Prostate gland (tissue), 2 donors: ENCODE measurements around the gene MFAP4. TPM values are rescaled to one million over a fixed set of nuclear protein-coding genes. Genes with fewer than 3 reads are reported as not detected.

ENCODE experiments used
- DNase-seq: peaks from one replicate; pipeline ENCODE4 v3.0.0-alpha.2; 2019; ENCODE audit warnings: low spot score
- H3K27ac ChIP-seq, 2 donors: fragments of 200-600 bp; sonication (generic); 2 replicates each; pipeline ENCODE4 v1.5.1; 2017 to 2019
- H3K27me3 ChIP-seq: fragments of 200-600 bp; sonication (generic); replicated peaks from 2 replicates; pipeline ENCODE4 v1.5.1; 2019; ENCODE audit not compliant: insufficient read depth
- H3K36me3 ChIP-seq, 2 donors: fragments of 200-600 bp; sonication (generic); 1 replicate in 1 of 2; 2 replicates in 1 of 2; pipeline versions ENCODE4 v1.5.1 to v1.8.1; 2017 to 2019
- H3K4me1 ChIP-seq: fragments of 200-600 bp; sonication (generic); replicated peaks from 2 replicates; pipeline ENCODE4 v1.5.1; 2019
- H3K4me3 ChIP-seq, 2 donors: fragments of 200-600 bp; sonication (generic); 2 replicates each; pipeline ENCODE4 v1.5.1; 2017 to 2019
- H3K9me3 ChIP-seq: fragments of 200-600 bp; sonication (generic); 2 replicates; pipeline ENCODE4 v1.5.1; 2017
- CTCF ChIP-seq, 4 experiments: fragments of 200-600 bp in 2 of 4; fragments of 450-650 bp in 2 of 4; sonication (generic) in 2 of 4; IDR thresholded peaks; 1 replicate in 3 of 4; 2 replicates in 1 of 4; pipeline ENCODE4 v1.5.1; 2016 to 2019; ENCODE audit warnings: antibody characterized with exemption in 4 of 4, mild to moderate bottlenecking in 2 of 4, moderate library complexity in 2 of 4
- POLR2A ChIP-seq: fragments of 450-650 bp; IDR thresholded peaks from one replicate; pipeline ENCODE4 v1.6.1; 2016; ENCODE audit warnings: antibody characterized with exemption, mild to moderate bottlenecking
- POLR2AphosphoS5 ChIP-seq: sonication (generic); formaldehyde crosslinking; IDR thresholded peaks from one replicate; pipeline ENCODE4 v1.6.1; 2017; ENCODE audit warnings: antibody characterized with exemption
- WGBS: methylation state at CpG from one replicate; pipeline ENCODE4 v1.1.5; 2018; 5-methylcytosine and 5-hydroxymethylcytosine counted together
- intact Hi-C: fragments of 100-400 bp; cut with DNase I; formaldehyde crosslinking; loops from one replicate; pipeline ENCODE4 v1.14.2; 2022
- total RNA-seq, 2 donors: library from RNA; depleted of rRNA; stranded (reverse); fragments of >200 nt; gene quantifications; one replicate each; pipeline ENCODE4 v1.1.0, GENCODE V29; 2016

MFAP4 gene
- total RNA-seq, 2 donors from 2014 or later, result 56.1 to 146 TPM

- Histone ChIP-seq H3K4me1 (peaks cover 12% of the 10 kb centered on the region), H3K27ac (peak overlapping the region; percentile 65 to 71), H3K4me3 (no peak overlapping the region), H3K36me3 (no peaks in the 10 kb centered on the region), H3K9me3 (no peaks in the 10 kb centered on the region), H3K27me3 (no peaks in the 10 kb centered on the region)
- intact Hi-C loops, result no loop called here
- DNase-seq, result no peak
- WGBS, result 56% methylated on average over 16 of the region's 19 CpGs
- no peak for TF ChIP-seq POLR2A
- TF ChIP-seq POLR2AphosphoS5, result peak; percentile 50
Measured at GRCh38 chr17:19346351-19347255, 40.4 kb downstream of the MFAP4 start.

- H3K27me3 ChIP-seq, result no peaks in the 10 kb centered on the region
- TF ChIP-seq POLR2AphosphoS5 (no peak), POLR2A (no peak), CTCF (IDR thresholded peaks at IDR 0.05) (no peak)
- no peak for DNase-seq
- H3K4me1 ChIP-seq, result peaks cover 12% of the 10 kb centered on the region
- H3K9me3 ChIP-seq, result no peaks in the 10 kb centered on the region
- H3K36me3 ChIP-seq, result no peaks in the 10 kb centered on the region
- intact Hi-C loops, result no loop called here
- H3K4me3 ChIP-seq, result no peak overlapping the region
- 83% methylated on average over 13 of the region's 13 CpGs for WGBS
- H3K27ac ChIP-seq, result peak overlapping the region; percentile 65 to 71
Measured at GRCh38 chr17:19345486-19346350, 41.3 kb downstream of the MFAP4 start.

GRCh38 chr17:19345067-19345460 is 41.9 kb downstream of the MFAP4 start:
- Histone ChIP-seq H3K4me3 (no peak overlapping the region), H3K27me3 (no peaks in the 10 kb centered on the region), H3K27ac (no peak overlapping the region), H3K9me3 (no peaks in the 10 kb centered on the region), H3K36me3 (no peaks in the 10 kb centered on the region), H3K4me1 (peaks cover 12% of the 10 kb centered on the region)
- no peak for TF ChIP-seq POLR2AphosphoS5
- no peak for TF ChIP-seq CTCF (IDR thresholded peaks at IDR 0.05)
- DNase-seq, result no peak
- intact Hi-C loops, result no loop called here
- WGBS, result 85% methylated on average over 7 of the region's 7 CpGs

GRCh38 chr17:19344311-19345066 is 42.5 kb downstream of the MFAP4 start:
- no peak for TF ChIP-seq CTCF (IDR thresholded peaks at IDR 0.05)
- Histone ChIP-seq H3K4me3 (no peak overlapping the region), H3K27ac (no peak overlapping the region), H3K27me3 (no peaks in the 10 kb centered on the region), H3K36me3 (no peaks in the 10 kb centered on the region), H3K4me1 (peaks cover 12% of the 10 kb centered on the region), H3K9me3 (no peaks in the 10 kb centered on the region)
- 71% methylated on average over 40 of the region's 40 CpGs for WGBS
- intact Hi-C loops, result no loop called here
- no peak for DNase-seq

GRCh38 chr17:19343671-19344151 is 43.3 kb downstream of the MFAP4 start:
- H3K4me1 ChIP-seq, result peaks cover 12% of the 10 kb centered on the region
- H3K36me3 ChIP-seq, result no peaks in the 10 kb centered on the region
- H3K27me3 ChIP-seq, result no peaks in the 10 kb centered on the region
- intact Hi-C loops, result no loop called here
- no peak overlapping the region for H3K4me3 ChIP-seq
- no peak for DNase-seq
- WGBS, result 84% methylated on average over 13 of the region's 13 CpGs
- no peak overlapping the region for H3K27ac ChIP-seq
- TF ChIP-seq POLR2AphosphoS5, result no peak
- no peak for TF ChIP-seq POLR2A
- no peak for TF ChIP-seq CTCF (IDR thresholded peaks at IDR 0.05)
- H3K9me3 ChIP-seq, result no peaks in the 10 kb centered on the region
